Lower leg skin (tissue), 3 donors: ENCODE data around the gene ACTG1.

Source experiments
- CTCF ChIP-seq, 3 donors: fragments of 450-650 bp; IDR thresholded peaks; one replicate each; pipeline ENCODE4 v1.5.1; 2016; ENCODE audit warnings: antibody characterized with exemption in 3 of 3, mild to moderate bottlenecking in 3 of 3, moderate library complexity in 2 of 3
- POLR2A ChIP-seq, 2 donors: fragments of 450-650 bp; IDR thresholded peaks; one replicate each; pipeline ENCODE4 v1.6.1; 2016 to 2017; ENCODE audit warnings: antibody characterized with exemption in 2 of 2, mild to moderate bottlenecking in 1 of 2, moderate library complexity in 1 of 2

- no peak for TF ChIP-seq CTCF (IDR thresholded peaks at IDR 0.05)
- no peak for TF ChIP-seq POLR2A (IDR thresholded peaks at IDR 0.05)
Measured at GRCh38 chr17:81539961-81540675, 27.5 kb upstream of the ACTG1 start.
